Brain microvascular endothelial cell (primary cell): ENCODE data around the gene TRPC1.

Experiments used
- DNase-seq: peaks from one replicate; pipeline ENCODE4 v3.0.0-alpha.2; 2020
- H3K27ac ChIP-seq: fragments of 250-450 bp; sonication (Bioruptor Pico); 2 replicates; pipeline ENCODE4 v1.5.1; 2020; ENCODE audit warnings: mild to moderate bottlenecking, moderate library complexity
- H3K27me3 ChIP-seq: fragments of 250-450 bp; sonication (Bioruptor Pico); replicated peaks from 2 replicates; pipeline ENCODE4 v1.5.1; 2020; ENCODE audit warnings: mild to moderate bottlenecking
- H3K36me3 ChIP-seq: fragments of 250-450 bp; sonication (Bioruptor Pico); replicated peaks from 2 replicates; pipeline ENCODE4 v1.5.1; 2020; ENCODE audit warnings: mild to moderate bottlenecking
- H3K4me3 ChIP-seq: 2 replicates; pipeline ENCODE4 v1.5.1; 2011; ENCODE audit warnings: low read depth, mild to moderate bottlenecking, control low read depth, low read length, moderate library complexity
- CTCF ChIP-seq: IDR thresholded peaks from 2 replicates; pipeline ENCODE4 v1.5.1; 2011; ENCODE audit warnings: low read depth, mild to moderate bottlenecking, moderate library complexity, low read length, control low read depth, inconsistent platforms; ENCODE audit errors: missing control alignments
- in situ Hi-C: cut with HindIII; loops from 2 replicates; pipeline ENCODE4 v1.10.0; 2017; ENCODE audit warnings: low sequenced_read_pairs, low pct_ligation_motif_present

Gene TRPC1

DNA sequence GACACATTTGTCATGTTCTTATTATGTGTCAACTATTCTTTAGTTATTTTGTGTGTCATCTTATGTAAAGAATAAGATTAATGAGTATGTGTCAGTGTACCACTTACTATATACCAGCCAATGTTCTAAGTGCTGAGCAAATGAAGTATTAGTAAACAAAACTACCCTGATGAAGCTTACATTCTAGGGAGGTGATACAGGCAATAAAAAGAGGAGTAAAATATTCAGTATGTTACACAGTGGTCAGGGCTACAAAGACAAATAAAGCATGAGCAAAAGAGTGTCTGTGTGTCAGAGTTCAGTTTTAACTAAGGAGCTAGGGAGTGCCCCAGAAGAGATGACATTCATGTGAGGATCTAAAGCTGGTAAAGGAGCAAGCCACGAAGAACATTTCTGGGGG lies 79.1 kb downstream of the TRPC1 start:
- in situ Hi-C loops: no loop called here
- Histone ChIP-seq H3K27me3 (no peaks in the 10 kb centered on the region), H3K27ac (no peak overlapping the region), H3K4me3 (no peak overlapping the region), H3K36me3 (no peaks in the 10 kb centered on the region)
- no peak for TF ChIP-seq CTCF
- DNase-seq: no peak

DNA sequence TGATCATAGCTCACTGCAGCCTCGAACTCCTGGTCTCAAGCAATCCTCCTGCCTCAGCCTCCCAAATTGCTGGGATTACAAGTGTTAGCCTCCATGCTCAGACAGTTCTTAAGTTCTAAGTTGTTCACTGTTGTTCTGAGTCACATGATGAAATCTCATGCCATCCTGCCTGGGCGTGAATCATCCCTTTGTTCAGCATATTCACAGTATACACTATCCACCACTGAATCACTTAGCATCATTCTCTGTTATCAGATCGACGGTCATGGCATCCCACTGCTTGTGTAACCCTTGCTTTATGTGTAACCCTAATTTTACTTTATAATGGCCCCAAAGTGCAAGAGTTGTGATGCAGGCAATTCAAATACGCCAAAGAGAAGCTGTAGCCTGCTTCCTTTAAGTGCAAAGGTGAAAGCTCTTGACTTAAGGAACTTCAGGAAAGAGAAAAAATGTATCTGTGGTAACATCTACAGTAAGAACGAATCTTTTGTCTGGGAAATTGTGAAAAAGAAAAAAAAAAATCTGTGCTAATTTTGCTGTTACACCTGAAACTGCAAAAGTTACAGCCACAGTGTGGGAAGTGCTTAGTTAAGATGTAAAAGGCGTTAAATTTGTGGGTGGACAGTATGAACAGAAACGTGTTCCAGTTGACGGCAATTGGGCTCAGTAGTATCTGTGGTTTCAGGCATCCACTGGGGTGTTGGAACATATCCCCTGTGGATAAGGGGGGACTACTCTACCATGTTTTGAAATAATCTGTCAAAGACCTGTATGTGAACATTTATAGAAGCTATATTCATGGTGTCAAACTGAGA lies 84.5 kb downstream of the TRPC1 start:
- H3K36me3 ChIP-seq: no peaks in the 10 kb centered on the region
- DNase-seq: peak; percentile 57
- H3K27me3 ChIP-seq: no peaks in the 10 kb centered on the region
- no peak for TF ChIP-seq CTCF
- in situ Hi-C loops: no loop called here
- no peak overlapping the region for H3K27ac ChIP-seq
- no peak overlapping the region for H3K4me3 ChIP-seq

- H3K36me3 ChIP-seq: no peaks in the 10 kb centered on the region
- H3K27me3 ChIP-seq: no peaks in the 10 kb centered on the region
- in situ Hi-C loops: no loop called here
- H3K27ac ChIP-seq: no peak overlapping the region
- TF ChIP-seq CTCF: no peak
- no peak overlapping the region for H3K4me3 ChIP-seq
- DNase-seq: no peak
These were observed 85.4 kb downstream of the TRPC1 start for GRCh38 chr3:142809259-142809658.

GRCh38 chr3:142815803-142816202 lies 92.0 kb downstream of the TRPC1 start:
- TF ChIP-seq CTCF: no peak
- no peaks in the 10 kb centered on the region for H3K36me3 ChIP-seq
- no peak overlapping the region for H3K4me3 ChIP-seq
- no peak for DNase-seq
- no peak overlapping the region for H3K27ac ChIP-seq
- no peaks in the 10 kb centered on the region for H3K27me3 ChIP-seq
- in situ Hi-C loops: no loop called here

GRCh38 chr3:142817356-142817755 lies 93.5 kb downstream of the TRPC1 start:
- Histone ChIP-seq H3K4me3 (no peak overlapping the region), H3K27ac (no peak overlapping the region), H3K36me3 (no peaks in the 10 kb centered on the region), H3K27me3 (no peaks in the 10 kb centered on the region)
- no peak for TF ChIP-seq CTCF
- no peak for DNase-seq
- in situ Hi-C loops: no loop called here

GRCh38 chr3:142817897-142818296 lies 94.1 kb downstream of the TRPC1 start:
- no peaks in the 10 kb centered on the region for H3K27me3 ChIP-seq
- H3K4me3 ChIP-seq: no peak overlapping the region
- no peaks in the 10 kb centered on the region for H3K36me3 ChIP-seq
- H3K27ac ChIP-seq: no peak overlapping the region
- in situ Hi-C loops: no loop called here
- TF ChIP-seq CTCF: no peak
- no peak for DNase-seq
